ENCODE measurements around the gene GXYLT1.

- TF ChIP-seq POLR2A (IDR thresholded peaks at IDR 0.05; ENCODE audit: low read depth, low read length) (no peak), POLR2AphosphoS5 (IDR thresholded peaks at IDR 0.05; ENCODE audit: low read depth, low read length) (no peak)
Measured at GRCh38 chr12:42192258-42192657, 47.6 kb upstream of the GXYLT1 start.
